SK-N-SH treated with all-trans-retinoic acid at 6 μM for 48 hours (cell line): ENCODE data around the gene PPP1R14D.

Source experiments
- ATAC-seq: fragments of 200-7000 bp; cut with Tn5 transposase; 3 replicates; pipeline ENCODE4 v1.9.1; 2020; ENCODE audit warnings: mild to moderate bottlenecking, moderate library complexity
- CREB5 ChIP-seq: fragments of 250-450 bp; sonication (Bioruptor Pico); IDR thresholded peaks from 2 replicates; pipeline ENCODE4 v1.5.1; 2020; ENCODE audit warnings: low read depth, mild to moderate bottlenecking, moderate library complexity
- CSDC2 ChIP-seq: fragments of 250-450 bp; sonication (Bioruptor Pico); IDR thresholded peaks from 2 replicates; pipeline ENCODE4 v1.5.0; 2020; ENCODE audit warnings: mild to moderate bottlenecking, moderate library complexity
- CSRNP3 ChIP-seq: fragments of 250-450 bp; sonication (Bioruptor Pico); IDR thresholded peaks from 2 replicates; pipeline ENCODE4 v1.5.1; 2021; ENCODE audit warnings: mild to moderate bottlenecking, moderate library complexity
- ISL1 ChIP-seq: fragments of 250-450 bp; sonication (Bioruptor Pico); IDR thresholded peaks from 2 replicates; pipeline ENCODE4 v2.1.2; 2022; ENCODE audit warnings: mild to moderate bottlenecking, moderate library complexity
- PATZ1 ChIP-seq: fragments of 250-450 bp; sonication (Bioruptor Pico); IDR thresholded peaks from 2 replicates; pipeline ENCODE4 v1.8.0; 2020; ENCODE audit warnings: mild to moderate bottlenecking, moderate library complexity, borderline replicate concordance
- POU6F1 ChIP-seq: fragments of 250-450 bp; sonication (Bioruptor Pico); IDR thresholded peaks from 2 replicates; pipeline ENCODE4 v1.8.0; 2021; ENCODE audit warnings: low read depth, mild to moderate bottlenecking, moderate library complexity, borderline replicate concordance
- PPARA ChIP-seq: fragments of 250-450 bp; sonication (Bioruptor Pico); IDR thresholded peaks from 2 replicates; pipeline ENCODE4 v1.5.0; 2020; ENCODE audit warnings: mild to moderate bottlenecking, borderline replicate concordance
- RARB ChIP-seq: fragments of 250-450 bp; sonication (Bioruptor Pico); IDR thresholded peaks from 2 replicates; pipeline ENCODE4 v1.8.0; 2021; ENCODE audit warnings: mild to moderate bottlenecking, moderate library complexity
- SNAI2 ChIP-seq: fragments of 250-450 bp; sonication (Bioruptor Pico); IDR thresholded peaks from 2 replicates; pipeline ENCODE4 v1.5.0; 2020; ENCODE audit warnings: mild to moderate bottlenecking, moderate library complexity
- TCF4 ChIP-seq: fragments of 250-450 bp; sonication (Bioruptor Pico); IDR thresholded peaks from 2 replicates; pipeline ENCODE4 v1.8.0; 2021; ENCODE audit warnings: mild to moderate bottlenecking, moderate library complexity, borderline replicate concordance
- TOX ChIP-seq: fragments of 250-450 bp; sonication (Bioruptor Pico); IDR thresholded peaks from 2 replicates; pipeline ENCODE4 v1.8.0; 2021; ENCODE audit warnings: mild to moderate bottlenecking, moderate library complexity, borderline replicate concordance
- TSHZ2 ChIP-seq: fragments of 250-450 bp; sonication (Bioruptor Pico); IDR thresholded peaks from 2 replicates; pipeline ENCODE4 v1.5.0; 2020; ENCODE audit warnings: mild to moderate bottlenecking, moderate library complexity
- ZC3H10 ChIP-seq: fragments of 250-450 bp; sonication (Bioruptor Pico); IDR thresholded peaks from 2 replicates; pipeline ENCODE4 v1.5.1; 2021; ENCODE audit warnings: mild to moderate bottlenecking, moderate library complexity
- ZFP30 ChIP-seq: fragments of 450-650 bp; formaldehyde crosslinking; IDR thresholded peaks from 2 replicates; pipeline ENCODE4 v1.5.0; 2022; ENCODE audit warnings: mild to moderate bottlenecking, moderate library complexity
- ZNF565 ChIP-seq: fragments of 450-650 bp; formaldehyde crosslinking; conservative IDR thresholded peaks from 2 replicates; pipeline ENCODE4 v1.5.0; 2020; ENCODE audit warnings: low read depth, mild to moderate bottlenecking, moderate library complexity

The PPP1R14D gene

GRCh38 chr15:40828447-40829036 is at the start of gene PPP1R14D:
Gene PPP1R14D (minus strand): TSS chr15:40828708. CDS start chr15:40828641, 67 bp downstream.
- TF ChIP-seq RARB = no peak
- TF ChIP-seq PATZ1 (CRISPR knock-in tag) = no peak
- no peak for TF ChIP-seq CSDC2 (CRISPR knock-in tag)
- no peak for TF ChIP-seq CSRNP3
- TF ChIP-seq POU6F1 (CRISPR knock-in tag) = no peak
- TF ChIP-seq SNAI2 = no peak
- TF ChIP-seq ZNF565 (CRISPR knock-in tag) = no peak
- no peak for TF ChIP-seq CREB5
- TF ChIP-seq ISL1 (CRISPR knock-in tag) = no peak
- no peak for TF ChIP-seq ZFP30

GRCh38 chr15:40877694-40878093 is 49.2 kb upstream of the PPP1R14D start:
- TF ChIP-seq CSRNP3 (no peak), CREB5 (no peak), ISL1 (CRISPR knock-in tag) (no peak), TOX (CRISPR knock-in tag) (no peak)
- no peak for ATAC-seq

More at GRCh38 chr15:40828447-40829036, at the start of gene PPP1R14D:
- no peak for ATAC-seq

GRCh38 chr15:40875991-40876730 is 47.7 kb upstream of the PPP1R14D start:
- ATAC-seq = no peak
- TF ChIP-seq TSHZ2 (CRISPR knock-in tag) = no peak
- TF ChIP-seq ZC3H10 (CRISPR knock-in tag) = no peak
- no peak for TF ChIP-seq CREB5
- no peak for TF ChIP-seq ZNF565 (CRISPR knock-in tag)
- TF ChIP-seq PPARA = no peak
- no peak for TF ChIP-seq TCF4
